Heart right ventricle (tissue), 16 donors: ENCODE results near the gene LONP2. TPM values are rescaled to one million over a fixed set of nuclear protein-coding genes. Genes with fewer than 3 reads are reported as not detected.

Experiments used
- ATAC-seq, 8 donors: fragments of 200-7000 bp; cut with Tn5 transposase; one replicate each; pipeline ENCODE4 v1.9.1; 2020; ENCODE audit warnings: mild to moderate bottlenecking in 8 of 8, moderate library complexity in 8 of 8, moderate number of reproducible peaks in 1 of 8
- DNase-seq, 2 donors: peaks; one replicate each; pipeline ENCODE4 v3.0.0-alpha.2; 2020
- H3K27ac ChIP-seq, 10 donors: fragments of 200-600 bp; sonication (generic) in 2 of 10; one replicate each; pipeline versions ENCODE4 v1.5.0 to v1.8.0; 2020 to 2022; ENCODE audit warnings: mild to moderate bottlenecking in 3 of 10
- H3K27me3 ChIP-seq, 7 donors: fragments of 200-600 bp; one replicate each; pipeline ENCODE4 v1.8.0; 2021 to 2022; ENCODE audit warnings: mild to moderate bottlenecking in 2 of 7
- H3K36me3 ChIP-seq, 9 donors: fragments of 200-600 bp; sonication (generic) in 1 of 9; one replicate each; pipeline versions ENCODE4 v1.5.0 to v1.8.0; 2020 to 2022; ENCODE audit warnings: mild to moderate bottlenecking in 2 of 9
- H3K4me1 ChIP-seq, 9 donors: fragments of 200-600 bp; sonication (generic) in 1 of 9; one replicate each; pipeline versions ENCODE4 v1.5.0 to v1.8.0; 2020 to 2022; ENCODE audit warnings: mild to moderate bottlenecking in 4 of 9
- H3K4me3 ChIP-seq, 10 donors: fragments of 200-600 bp; sonication (generic) in 2 of 10; one replicate each; pipeline versions ENCODE4 v1.5.0 to v1.8.0; 2020 to 2022; ENCODE audit warnings: mild to moderate bottlenecking in 7 of 10, moderate library complexity in 2 of 10
- H3K9me3 ChIP-seq, 11 donors: fragments of 200-600 bp in 10 of 11; sonication (generic) in 2 of 11; one replicate each; pipeline versions ENCODE4 v1.5.0 to v1.8.0; 2013 to 2022; ENCODE audit warnings: mild to moderate bottlenecking in 2 of 11, control low read depth in 1 of 11, moderate library complexity in 1 of 11
- CTCF ChIP-seq, 9 donors: fragments of 200-600 bp; sonication (generic) in 2 of 9; IDR thresholded peaks; one replicate each; pipeline versions ENCODE4 v1.5.0 to v1.8.0; 2021 to 2022; ENCODE audit warnings: antibody characterized with exemption in 9 of 9, mild to moderate bottlenecking in 5 of 9, moderate library complexity in 1 of 9
- WGBS, 2 donors: extraction: QIAGEN DNeasy Blood & Tissue Kit; methylation state at CpG; one replicate each; pipeline ENCODE4 v1.1.7; 2013; ENCODE audit warnings: inconsistent platforms in 1 of 2; 5-methylcytosine and 5-hydroxymethylcytosine counted together
- intact Hi-C, 10 donors: fragments of 100-400 bp; cut with DNase I; formaldehyde crosslinking; loops; one replicate each; pipeline versions ENCODE4 v1.11.1 to v1.14.2; 2022
- polyA plus RNA-seq, 2 donors: library from polyadenylated mRNA; stranded (reverse); fragments of 200-250 nt; gene quantifications; one replicate each; pipeline ENCODE4 v1.2.3, GENCODE V29; 2013
- total RNA-seq, 10 donors: library from RNA; stranded (reverse); fragmentation: NEBNext Ultra II Directional in 3 of 10; extraction: Animal tissue kit (Norgen Biotek cat#: 25700) in 3 of 10; gene quantifications; one replicate each; pipeline versions ENCODE4 v1.2.1 to v1.2.4, GENCODE V29; 2021 to 2023
- donor health status: Arrhythmogenic right ventricular cardiomyopathy.
- donor health status: ischemic (EF 13 %, LVEDD 7.1; RV severe dilation, severe dysfunction).
- donor health status: healthy with polysubstance abuse.
- donor health status: DM: no; HTN: yes; CAD: no.
- donor health status: DM: no; HTN: no; CAD: no.
- donor health status: ischemic (EF 25% LVEDD 6.9; RV normal size, moderate dysfunction).
- donor health status: ischemic (EF 25% LVEDD 5.7; RV mildly dilated, moderate dysfunction).
- donor health status: healthy.
- donor health status: DM: yes; HTN: yes; CAD: no.
- donor health status: Ischemic cardiomyopathy.
- donor health status: ischemic (EF 35%, LVEDD 5.7; RV mildly dilated, moderate dysfunction).
- donor health status: nonischemic (EF 11% LVEDD 7.7; RV severe dilation, severe dysfunction).
- donor health status: DM: yes; HTN: yes; CAD: no.
- donor health status: PGD.
- donor health status: ischemic (EF 29% LVEDD 5.4; RV normal size, mild dysfunction).
- donor health status: nonischemic (EF 23%, LVEDD 6.1; RV moderate dilation, normal function).

LONP2 gene
- total and polyA plus RNA-seq, 12 donors, result 16.5 to 86.6 (median 74.5) TPM

GRCh38 chr16:48340054-48340453 lies 96.0 kb downstream of the LONP2 start:
- WGBS, 2 donors, result 92 to 95% methylated on average over 1 of the region's 1 CpG
- ATAC-seq (no peak), DNase-seq (no peak)
- Histone ChIP-seq H3K36me3 (peaks cover 0 to 96% (median 31%) of the 10 kb centered on the region in 9 donors), H3K4me1 (peaks cover 0 to 4% (median 0%) of the 10 kb centered on the region in 9 donors), H3K27ac (no peak overlapping the region), H3K4me3 (no peak overlapping the region), H3K27me3 (no peaks in the 10 kb centered on the region), H3K9me3 (no peaks in the 10 kb centered on the region)
- intact Hi-C loops, result loop anchor here in 1 of 10 donors (10.0 kb wide), 1 partner anchor 205 kb away; no protein-coding TSS in a partner anchor
- no peak for TF ChIP-seq CTCF (IDR thresholded peaks at IDR 0.05)

- Histone ChIP-seq H3K9me3 (no peaks in the 10 kb centered on the region), H3K36me3 (peaks cover 0 to 87% (median 21%) of the 10 kb centered on the region in 9 donors), H3K4me3 (no peak overlapping the region), H3K27ac (no peak overlapping the region), H3K4me1 (no peaks in the 10 kb centered on the region), H3K27me3 (no peaks in the 10 kb centered on the region)
- intact Hi-C loops, result loop anchor here in 1 of 10 donors (10.0 kb wide), 1 partner anchor 202 kb away; no protein-coding TSS in a partner anchor
- 89 to 94% methylated on average over 2 of the region's 2 CpGs for WGBS, 2 donors
- DNase-seq (no peak), ATAC-seq (no peak)
- no peak for TF ChIP-seq CTCF (IDR thresholded peaks at IDR 0.05)
These were observed 98.5 kb downstream of the LONP2 start for GRCh38 chr16:48342591-48342990.

GRCh38 chr16:48347191-48347865 lies 103.2 kb downstream of the LONP2 start:
- intact Hi-C loops, result loop anchor here in 1 of 10 donors (10.0 kb wide), 1 partner anchor 197 kb away; no protein-coding TSS in a partner anchor

GRCh38 chr16:48347980-48348379 lies 103.9 kb downstream of the LONP2 start:
- ATAC-seq (no peak), DNase-seq (no peak)
- H3K27me3 ChIP-seq, result no peaks in the 10 kb centered on the region
- H3K4me1 ChIP-seq, result peaks cover 0 to 4% (median 0%) of the 10 kb centered on the region in 9 donors
- no peak for TF ChIP-seq CTCF (IDR thresholded peaks at IDR 0.05)
- no peaks in the 10 kb centered on the region for H3K9me3 ChIP-seq
- H3K4me3 ChIP-seq, result no peak overlapping the region
- peaks cover 0 to 88% (median 25%) of the 10 kb centered on the region in 9 donors for H3K36me3 ChIP-seq
- intact Hi-C loops, result loop anchor here in 1 of 10 donors (10.0 kb wide), 1 partner anchor 197 kb away; no protein-coding TSS in a partner anchor
- WGBS, 2 donors, result 89 to 90% methylated on average over 4 of the region's 4 CpGs
- no peak overlapping the region for H3K27ac ChIP-seq

More at GRCh38 chr16:48347191-48347865, 103.2 kb downstream of the LONP2 start:
- DNase-seq, result no peak
- peaks cover 0 to 4% (median 0%) of the 10 kb centered on the region in 9 donors for H3K4me1 ChIP-seq
- no peak overlapping the region for H3K4me3 ChIP-seq
- no peak overlapping the region for H3K27ac ChIP-seq
- 94% methylated on average over 20 of the region's 20 CpGs for WGBS, 2 donors
- peak in 2 of 8 donors; percentile 22 to 27 for ATAC-seq
- H3K27me3 ChIP-seq, result no peaks in the 10 kb centered on the region
- peaks cover 0 to 88% (median 19%) of the 10 kb centered on the region in 9 donors for H3K36me3 ChIP-seq
- H3K9me3 ChIP-seq, result no peaks in the 10 kb centered on the region
- no peak for TF ChIP-seq CTCF (IDR thresholded peaks at IDR 0.05)
